Inferior parietal cortex (tissue), 1 donor: ENCODE results near the gene SH3RF3.
"Not testable (repeated sequence)": the region's sequence is repeated elsewhere in the genome, so short reads cannot be mapped to it uniquely, and the experiment has no call there.

Source experiments
- DNase-seq: peaks from one replicate; pipeline ENCODE4 v3.0.0-alpha.2; 2016; ENCODE audit errors: extremely low spot score

Gene SH3RF3

GRCh38 chr2:109117780-109118179, 11.2 kb upstream of the SH3RF3 start:
- DNase-seq: no peak

- DNase-seq: no peak
Measured at GRCh38 chr2:109118321-109118720, 10.7 kb upstream of the SH3RF3 start.

GRCh38 chr2:109120166-109120565, 8.8 kb upstream of the SH3RF3 start:
- no peak for DNase-seq

- DNase-seq: not testable (repeated sequence)
Measured at GRCh38 chr2:109120686-109121085, 8.3 kb upstream of the SH3RF3 start.

GRCh38 chr2:109123586-109124201, 5.3 kb upstream of the SH3RF3 start:
- no peak for DNase-seq

- no peak for DNase-seq
Measured at GRCh38 chr2:109124982-109125592, 3.9 kb upstream of the SH3RF3 start.

GRCh38 chr2:109125593-109126500, 3.2 kb upstream of the SH3RF3 start:
- no peak for DNase-seq

GRCh38 chr2:109126501-109126860, 2.5 kb upstream of the SH3RF3 start:
- DNase-seq: no peak

GRCh38 chr2:109127556-109127955, 1.4 kb upstream of the SH3RF3 start:
- no peak for DNase-seq

- peak; percentile 68 for DNase-seq
Measured at GRCh38 chr2:109128048-109128615, 873 bp upstream of the SH3RF3 start.

- DNase-seq: no peak
Measured at GRCh38 chr2:109129356-109129920, 433 bp downstream of the SH3RF3 start.

- no peak for DNase-seq
Measured at GRCh38 chr2:109129921-109130722, 1.1 kb downstream of the SH3RF3 start.

GRCh38 chr2:109130723-109130995, 1.7 kb downstream of the SH3RF3 start:
- DNase-seq: no peak

GRCh38 chr2:109131777-109132176, 2.8 kb downstream of the SH3RF3 start:
- DNase-seq: no peak

GRCh38 chr2:109132626-109133025, 3.6 kb downstream of the SH3RF3 start:
- no peak for DNase-seq

GRCh38 chr2:109133746-109134145, 4.7 kb downstream of the SH3RF3 start:
- DNase-seq: no peak

- no peak for DNase-seq
Measured at GRCh38 chr2:109134741-109135358, 5.8 kb downstream of the SH3RF3 start.

- peak; percentile 51 for DNase-seq
Measured at GRCh38 chr2:109135359-109136197, 6.6 kb downstream of the SH3RF3 start.

- no peak for DNase-seq
Measured at GRCh38 chr2:109136542-109136941, 7.5 kb downstream of the SH3RF3 start.

GRCh38 chr2:109137616-109138015, 8.6 kb downstream of the SH3RF3 start:
- no peak for DNase-seq
